ENCODE data around the gene C16orf78.

Gene C16orf78

DNA sequence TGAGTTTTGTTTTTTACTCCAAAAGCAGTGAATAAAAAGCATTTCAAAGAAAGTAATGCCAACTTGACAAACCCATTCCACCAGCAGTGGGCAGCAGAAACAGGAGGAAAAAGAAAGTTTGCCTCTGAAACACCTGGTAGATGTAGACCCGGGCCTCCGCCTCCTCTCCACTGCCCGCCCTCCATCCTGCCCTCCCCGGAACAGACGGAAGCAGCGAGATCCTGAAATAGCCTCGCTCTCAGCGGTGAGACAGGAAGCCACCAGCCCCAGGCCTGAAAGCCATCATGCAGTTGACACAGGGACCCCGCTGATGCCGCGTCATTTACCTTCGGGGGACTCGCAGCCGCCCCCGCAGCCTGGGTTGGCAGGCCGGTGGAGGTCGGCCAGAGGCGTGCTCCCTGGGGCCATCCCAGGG, 67.8 kb downstream of the C16orf78 start:
- Histone ChIP-seq H3K27me3 (ENCODE audit: insufficient read depth, insufficient read length) (peaks cover 2% of the 10 kb centered on the region), H3K36me3 (ENCODE audit: insufficient read depth, insufficient read length, low read length) (no peaks in the 10 kb centered on the region), H3K9me3 (ENCODE audit: insufficient read depth, low read length) (no peaks in the 10 kb centered on the region), H3K4me1 (ENCODE audit: insufficient read depth, insufficient read length) (peaks cover 16% of the 10 kb centered on the region), H3K4me3 (ENCODE audit: insufficient read length, low read depth) (no peak overlapping the region), H3K9ac (ENCODE audit: insufficient read length, low read depth) (no peak overlapping the region)
- no peak for DNase-seq (ENCODE audit: low read depth, low spot score)
- TF ChIP-seq SUZ12 (IDR thresholded peaks at IDR 0.05; ENCODE audit: extremely low read depth, insufficient read depth, insufficient read length) (no peak), ZNF274 (IDR thresholded peaks at IDR 0.05; ENCODE audit: low read depth, low read length) (no peak), YY1 (IDR thresholded peaks at IDR 0.05; ENCODE audit: insufficient read depth, insufficient read length) (no peak)

DNA sequence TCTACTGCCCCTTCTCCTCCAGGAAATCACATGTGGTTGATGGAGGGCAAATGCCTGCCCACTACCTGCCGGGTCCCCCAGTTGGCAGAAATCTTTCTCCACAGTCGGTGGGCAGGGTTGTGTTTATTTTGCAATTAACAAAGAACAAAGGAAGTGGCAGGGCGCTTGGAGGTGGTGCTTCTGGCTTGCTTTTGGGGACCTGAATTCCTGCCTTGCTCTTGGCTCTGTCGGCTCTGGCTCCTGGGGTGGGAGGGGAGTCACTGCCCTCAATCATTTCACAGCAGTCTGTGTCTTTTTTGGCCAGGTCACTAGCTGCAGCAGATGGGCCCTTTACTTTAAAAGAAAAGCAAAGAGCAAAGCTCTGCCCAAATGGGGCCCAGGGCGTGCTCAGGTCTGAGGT, 69.2 kb downstream of the C16orf78 start:
- DNase-seq (ENCODE audit: low read depth, low spot score), result no peak
- peaks cover 16% of the 10 kb centered on the region for H3K4me1 ChIP-seq (ENCODE audit: insufficient read depth, insufficient read length)
- no peak overlapping the region for H3K9ac ChIP-seq (ENCODE audit: insufficient read length, low read depth)

DNA sequence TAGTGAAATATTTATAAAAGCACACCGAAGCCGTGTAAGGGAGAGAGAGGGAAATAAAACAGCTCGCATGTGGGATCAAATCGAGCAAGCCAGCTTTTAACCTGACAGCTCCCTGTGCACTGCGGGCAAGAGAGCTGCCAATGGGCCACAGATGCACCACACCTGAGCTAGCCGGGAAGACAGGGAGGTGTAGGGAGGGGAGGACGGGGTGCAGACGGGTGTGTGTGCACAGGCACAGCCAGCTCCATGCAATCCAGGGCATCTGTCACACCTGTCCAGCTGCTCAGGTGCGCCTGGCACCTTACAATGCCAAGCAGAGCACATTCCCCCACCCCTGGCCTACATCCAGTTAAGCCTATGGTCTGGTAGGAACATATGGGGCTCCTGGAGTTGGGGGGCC, 70.0 kb downstream of the C16orf78 start:
- Histone ChIP-seq H3K9me3 (ENCODE audit: insufficient read depth, low read length) (no peaks in the 10 kb centered on the region), H3K9ac (ENCODE audit: insufficient read length, low read depth) (no peak overlapping the region), H3K27me3 (ENCODE audit: insufficient read depth, insufficient read length) (peaks cover 2% of the 10 kb centered on the region), H3K36me3 (ENCODE audit: insufficient read depth, insufficient read length, low read length) (no peaks in the 10 kb centered on the region), H3K4me3 (ENCODE audit: insufficient read length, low read depth) (no peak overlapping the region), H3K4me1 (ENCODE audit: insufficient read depth, insufficient read length) (peaks cover 12% of the 10 kb centered on the region)
- DNase-seq (ENCODE audit: low read depth, low spot score), result no peak
- TF ChIP-seq ZNF274 (IDR thresholded peaks at IDR 0.05; ENCODE audit: low read depth, low read length), result no peak
- TF ChIP-seq YY1 (IDR thresholded peaks at IDR 0.05; ENCODE audit: insufficient read depth, insufficient read length), result no peak
- no peak for TF ChIP-seq SUZ12 (IDR thresholded peaks at IDR 0.05; ENCODE audit: extremely low read depth, insufficient read depth, insufficient read length)

More for the DNA sequence above, 69.2 kb downstream of the C16orf78 start:
- TF ChIP-seq YY1 (IDR thresholded peaks at IDR 0.05; ENCODE audit: insufficient read depth, insufficient read length) (no peak), SUZ12 (IDR thresholded peaks at IDR 0.05; ENCODE audit: extremely low read depth, insufficient read depth, insufficient read length) (no peak), ZNF274 (IDR thresholded peaks at IDR 0.05; ENCODE audit: low read depth, low read length) (no peak)
- H3K4me3 ChIP-seq (ENCODE audit: insufficient read length, low read depth), result no peak overlapping the region
- H3K9me3 ChIP-seq (ENCODE audit: insufficient read depth, low read length), result no peaks in the 10 kb centered on the region
- H3K27me3 ChIP-seq (ENCODE audit: insufficient read depth, insufficient read length), result peaks cover 2% of the 10 kb centered on the region
- no peaks in the 10 kb centered on the region for H3K36me3 ChIP-seq (ENCODE audit: insufficient read depth, insufficient read length, low read length)

DNA sequence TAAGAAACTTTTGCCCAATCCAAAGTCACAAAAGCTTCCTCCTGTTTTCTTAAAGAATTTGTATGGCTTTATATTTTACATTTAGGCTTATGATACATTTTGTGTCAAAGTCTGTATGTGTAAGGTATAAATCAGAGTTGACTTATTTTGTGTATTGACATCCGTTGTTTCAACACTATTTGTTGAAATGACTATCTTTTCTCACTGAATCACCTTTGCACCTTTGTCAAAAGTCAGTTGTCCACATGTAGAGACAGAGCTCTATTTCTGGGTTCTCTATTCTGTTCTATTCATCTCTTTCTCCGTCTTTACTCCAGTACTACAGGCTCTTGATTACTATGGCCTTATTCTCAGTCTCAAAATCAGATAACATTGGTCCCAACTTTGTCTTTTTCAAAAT, 73.2 kb downstream of the C16orf78 start:
- Histone ChIP-seq H3K9me3 (ENCODE audit: insufficient read depth, low read length) (no peaks in the 10 kb centered on the region), H3K4me3 (ENCODE audit: insufficient read length, low read depth) (no peak overlapping the region), H3K9ac (ENCODE audit: insufficient read length, low read depth) (no peak overlapping the region), H3K4me1 (ENCODE audit: insufficient read depth, insufficient read length) (no peaks in the 10 kb centered on the region), H3K27me3 (ENCODE audit: insufficient read depth, insufficient read length) (peaks cover 2% of the 10 kb centered on the region), H3K36me3 (ENCODE audit: insufficient read depth, insufficient read length, low read length) (no peaks in the 10 kb centered on the region)
- TF ChIP-seq ZNF274 (IDR thresholded peaks at IDR 0.05; ENCODE audit: low read depth, low read length), result no peak
- no peak for TF ChIP-seq SUZ12 (IDR thresholded peaks at IDR 0.05; ENCODE audit: extremely low read depth, insufficient read depth, insufficient read length)
- TF ChIP-seq YY1 (IDR thresholded peaks at IDR 0.05; ENCODE audit: insufficient read depth, insufficient read length), result no peak
- DNase-seq (ENCODE audit: low read depth, low spot score), result no peak

Data from NT2/D1 (cell line).